HepG2 (cell line): ENCODE results near the gene GRPEL2. TPM values are rescaled to one million over a fixed set of nuclear protein-coding genes. Genes with fewer than 3 reads are reported as not detected.
A peak's percentile ranks its signal among the peaks of the same experiment; 100 is the strongest.

ENCODE experiments used
- BRD4 ChIP-seq: sonication (generic); formaldehyde crosslinking; IDR thresholded peaks from 2 replicates; pipeline ENCODE4 v1.4.0; 2020; ENCODE audit warnings: missing genetic modification reagents
- EEA1 ChIP-seq: sonication (generic); formaldehyde crosslinking; IDR thresholded peaks from 2 replicates; pipeline ENCODE4 v1.5.1; 2020; ENCODE audit warnings: mild to moderate bottlenecking, missing genetic modification reagents, borderline replicate concordance
- ELF3 ChIP-seq: IDR thresholded peaks from 2 replicates; pipeline ENCODE4 v1.6.1; 2016; ENCODE audit warnings: missing genetic modification reagents, missing compliant biosample characterization
- HIC2 ChIP-seq: sonication (generic); formaldehyde crosslinking; IDR thresholded peaks from 2 replicates; pipeline ENCODE4 v1.9.0; 2022; ENCODE audit warnings: low read depth, missing genetic modification reagents
- JUN ChIP-seq: sonication (generic); formaldehyde crosslinking; IDR thresholded peaks from 2 replicates; pipeline ENCODE4 v1.4.0; 2020; ENCODE audit warnings: mild to moderate bottlenecking, missing genetic modification reagents
- KDM3A ChIP-seq: IDR thresholded peaks from 2 replicates; pipeline ENCODE4 v1.6.1; 2018; ENCODE audit warnings: low read depth, missing compliant biosample characterization
- KIAA2018 ChIP-seq: sonication (generic); formaldehyde crosslinking; IDR thresholded peaks from 2 replicates; pipeline ENCODE4 v1.5.0; 2020; ENCODE audit warnings: mild to moderate bottlenecking, missing genetic modification reagents, borderline replicate concordance
- MAX ChIP-seq: IDR thresholded peaks from 2 replicates; pipeline ENCODE4 v1.6.1; 2012; ENCODE audit warnings: inconsistent platforms
- MIXL1 ChIP-seq: IDR thresholded peaks from 2 replicates; pipeline ENCODE4 v1.6.1; 2016
- NCOA2 ChIP-seq: sonication (generic); formaldehyde crosslinking; IDR thresholded peaks from 2 replicates; pipeline ENCODE4 v1.8.0; 2022; ENCODE audit warnings: inconsistent platforms
- RBM22 ChIP-seq: fragments of 200-400 bp; formaldehyde crosslinking; optimal IDR thresholded peaks from 2 replicates; pipeline ENCODE3; 2017; ENCODE audit warnings: mild to moderate bottlenecking, low read length, moderate library complexity
- SIX1 ChIP-seq: sonication (generic); formaldehyde crosslinking; IDR thresholded peaks from 2 replicates; pipeline ENCODE4 v1.4.0; 2020; ENCODE audit warnings: missing genetic modification reagents, borderline replicate concordance
- SRSF1 ChIP-seq: fragments of 200-400 bp; formaldehyde crosslinking; optimal IDR thresholded peaks from 2 replicates; pipeline ENCODE3; 2017; ENCODE audit warnings: mild to moderate bottlenecking, low read depth, low read length, moderate library complexity
- TAF1 ChIP-seq: sonication (generic); formaldehyde crosslinking; IDR thresholded peaks from 2 replicates; pipeline ENCODE4 v1.4.0; 2020; ENCODE audit warnings: missing genetic modification reagents
- TP53 ChIP-seq: sonication (generic); formaldehyde crosslinking; conservative IDR thresholded peaks from 2 replicates; pipeline ENCODE4 v1.4.0; 2020; ENCODE audit warnings: missing genetic modification reagents
- ZNF292 ChIP-seq: sonication (generic); formaldehyde crosslinking; IDR thresholded peaks from 2 replicates; pipeline ENCODE4 v1.8.1; 2022; ENCODE audit warnings: mild to moderate bottlenecking, low read depth, missing genetic modification reagents, borderline replicate concordance
- ZNF33B ChIP-seq: sonication (generic); formaldehyde crosslinking; IDR thresholded peaks from 2 replicates; pipeline ENCODE4 v1.5.1; 2020; ENCODE audit warnings: mild to moderate bottlenecking, missing genetic modification reagents
- ZNF639 ChIP-seq: conservative IDR thresholded peaks from 2 replicates; pipeline ENCODE4 v1.6.1; 2018; ENCODE audit warnings: missing genetic modification reagents
- ZNF883 ChIP-seq: sonication (generic); formaldehyde crosslinking; IDR thresholded peaks from 2 replicates; pipeline ENCODE4 v1.5.1; 2020; ENCODE audit warnings: mild to moderate bottlenecking, missing genetic modification reagents; ENCODE audit errors: not compliant biosample characterization
- polyA plus RNA-seq, 8 experiments: library from polyadenylated mRNA; depleted of rRNA in 3 of 8; stranded (reverse) in 7 of 8; unstranded in 1 of 8; fragments of >200 nt; fragmentation: Illumina TruSeq in 4 of 8; extraction: Trizol in 4 of 8; gene quantifications; 2 replicates each; pipeline versions ENCODE4 v1.2.1 to v1.2.3, GENCODE V29; 2011 to 2016; ENCODE audit warnings: low read depth in 4 of 8, missing spikeins in 1 of 8, mixed read lengths in 1 of 8; ENCODE audit not compliant: insufficient read depth in 1 of 8
- total RNA-seq, 5 experiments: library from RNA; depleted of rRNA; stranded (reverse); fragments of >200 nt; fragmentation: Illumina TruSeq; extraction: Trizol; gene quantifications; 2 replicates each; pipeline ENCODE4 v1.2.3, GENCODE V29; 2016; ENCODE audit warnings: low read depth in 1 of 5

The GRPEL2 gene
- total and polyA plus RNA-seq, 2 of the 13 experiments (the other 11 are each of a cell fraction or from before 2014, with no cell fraction given): 13.1 to 16.6 TPM

GRCh38 chr5:149380466-149381121, 35.3 kb downstream of the GRPEL2 start (continued):
- TF ChIP-seq KIAA2018 (CRISPR knock-in tag) (no peak), ZNF33B (CRISPR knock-in tag) (0 out of 2 replicates have a peak, but pooled peaks have one; percentile 48), TAF1 (peak; percentile 73), MIXL1 (CRISPR knock-in tag) (0 out of 2 replicates have a peak, but pooled peaks have one; percentile 11), SRSF1 (no peak), RBM22 (no peak), KDM3A (CRISPR knock-in tag) (no peak), EEA1 (CRISPR knock-in tag) (no peak), ZNF292 (peak; percentile 64; the same call in 1 of the 2 replicates), HIC2 (CRISPR knock-in tag) (0 out of 2 replicates have a peak, but pooled peaks have one; percentile 21), ZNF639 (CRISPR knock-in tag) (no peak), BRD4 (CRISPR knock-in tag) (peak; percentile 35; the same call in 1 of the 2 replicates), MAX (peak; percentile 77), SIX1 (no peak), ELF3 (CRISPR knock-in tag) (peak; percentile 32), ZNF883 (CRISPR knock-in tag) (peak; percentile 15), JUN (CRISPR knock-in tag) (peak; percentile 71; the same call in 1 of the 2 replicates), NCOA2 (CRISPR knock-in tag) (0 out of 2 replicates have a peak, but pooled peaks have one; percentile 13), TP53 (CRISPR knock-in tag) (no peak)
